Stimulated activated CD4-positive, alpha-beta T cell treated with anti-CD3 and anti-CD28 coated beads, Interleukin-4, amount 100 ng/mL, for 48 hours (primary cell): ENCODE results near the gene UBR7.
A peak's percentile ranks its signal among the peaks of the same experiment; 100 is the strongest.
"Not testable (repeated sequence)": the region's sequence is repeated elsewhere in the genome, so short reads cannot be mapped to it uniquely, and the experiment has no call there.

ENCODE experiments used
- DNase-seq, 2 donors: peaks; one replicate each; pipeline ENCODE4 v3.0.0-alpha.2; 2020; ENCODE audit warnings: low read depth in 2 of 2

The UBR7 gene, protein sequence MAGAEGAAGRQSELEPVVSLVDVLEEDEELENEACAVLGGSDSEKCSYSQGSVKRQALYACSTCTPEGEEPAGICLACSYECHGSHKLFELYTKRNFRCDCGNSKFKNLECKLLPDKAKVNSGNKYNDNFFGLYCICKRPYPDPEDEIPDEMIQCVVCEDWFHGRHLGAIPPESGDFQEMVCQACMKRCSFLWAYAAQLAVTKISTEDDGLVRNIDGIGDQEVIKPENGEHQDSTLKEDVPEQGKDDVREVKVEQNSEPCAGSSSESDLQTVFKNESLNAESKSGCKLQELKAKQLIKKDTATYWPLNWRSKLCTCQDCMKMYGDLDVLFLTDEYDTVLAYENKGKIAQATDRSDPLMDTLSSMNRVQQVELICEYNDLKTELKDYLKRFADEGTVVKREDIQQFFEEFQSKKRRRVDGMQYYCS

DNA sequence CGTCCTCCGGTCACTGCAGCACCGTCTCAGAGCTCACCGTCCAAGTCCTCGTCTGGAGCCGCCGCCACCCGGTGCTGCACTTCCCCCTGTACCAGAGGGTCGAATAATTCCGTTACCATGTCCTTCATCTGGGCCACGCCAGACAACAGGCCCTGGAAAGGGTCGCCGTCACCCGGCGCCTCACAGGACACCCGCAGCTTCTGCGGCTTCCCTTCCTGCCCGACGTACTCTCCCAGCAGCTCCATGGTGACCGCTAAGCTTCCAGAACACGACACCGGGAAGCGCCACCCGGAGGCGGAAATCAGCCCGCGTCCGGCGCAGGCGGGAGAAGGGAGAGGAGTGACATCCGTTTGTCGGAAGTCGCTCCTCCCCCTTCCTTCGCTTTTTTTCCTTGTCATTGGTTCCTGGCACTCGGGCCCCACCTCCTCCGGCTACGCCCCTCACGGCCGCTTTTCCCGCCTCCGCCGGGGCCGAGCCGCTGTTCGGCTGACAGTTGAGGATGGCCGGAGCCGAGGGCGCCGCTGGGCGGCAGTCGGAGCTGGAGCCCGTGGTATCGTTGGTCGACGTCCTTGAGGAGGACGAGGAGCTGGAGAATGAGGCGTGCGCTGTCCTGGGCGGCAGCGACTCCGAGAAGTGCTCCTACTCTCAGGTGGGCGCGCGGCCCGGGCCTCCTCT lies at the start of gene UBR7, which contains the start of gene GON7:
UBR7 (plus strand) TSS at position 464 of the 675 bp plus-strand sequence; CDS start at position 500, 36 bp downstream.
GON7 (minus strand) TSS at position 273 of the 675 bp plus-strand sequence; CDS start at position 245, 28 bp downstream.
- peak; percentile 74 to 91 for DNase-seq

DNA sequence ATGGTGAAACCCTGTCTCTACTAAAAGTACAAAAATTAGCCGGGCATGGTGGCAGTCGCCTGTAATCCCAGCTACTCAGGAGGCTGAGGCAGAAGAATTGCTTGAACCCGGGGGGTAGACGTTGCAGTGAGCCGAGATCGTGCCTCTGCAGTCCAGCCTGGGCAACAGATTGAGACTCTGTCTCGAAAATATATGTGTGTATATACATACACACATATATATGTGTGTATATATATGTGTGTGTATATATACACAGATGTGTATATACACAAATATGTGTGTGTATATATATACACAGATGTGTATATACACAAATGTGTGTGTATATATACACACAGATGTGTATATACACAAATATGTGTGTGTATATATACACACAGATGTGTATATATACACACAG lies 48.7 kb upstream of the UBR7 start:
- not testable (repeated sequence) for DNase-seq

DNA sequence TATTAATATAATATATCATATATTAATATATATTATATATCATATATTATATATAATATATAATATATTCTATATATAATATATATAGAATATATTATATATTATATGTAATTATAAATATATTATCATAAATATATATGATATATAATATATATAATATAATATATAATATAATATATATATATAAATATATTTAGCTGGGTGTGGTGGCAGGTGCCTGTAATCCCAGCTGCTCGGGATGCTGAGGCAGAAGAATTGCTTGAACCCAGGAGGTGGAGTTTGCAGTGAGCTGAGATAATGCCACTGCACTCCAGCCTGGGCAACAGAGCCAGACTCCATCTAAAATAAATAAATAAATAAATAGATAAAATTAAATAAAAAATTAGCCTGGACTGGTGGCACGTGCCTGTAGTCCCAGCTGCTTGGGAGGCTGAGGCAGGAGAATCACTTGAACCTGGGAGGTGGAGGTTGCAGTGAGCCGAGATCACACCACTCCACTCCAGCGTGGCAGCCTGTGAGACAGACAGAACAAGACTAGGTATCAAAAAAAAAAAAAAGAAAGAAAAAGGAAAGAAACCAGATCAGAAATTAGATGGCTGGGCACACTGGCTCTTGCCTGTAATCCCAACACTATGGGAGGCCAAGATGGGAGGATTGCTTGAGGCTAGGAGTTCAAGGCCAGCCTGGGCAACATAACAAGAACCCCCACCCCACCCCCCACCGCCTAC lies 47.3 kb upstream of the UBR7 start:
- DNase-seq, result not testable (repeated sequence)

DNA sequence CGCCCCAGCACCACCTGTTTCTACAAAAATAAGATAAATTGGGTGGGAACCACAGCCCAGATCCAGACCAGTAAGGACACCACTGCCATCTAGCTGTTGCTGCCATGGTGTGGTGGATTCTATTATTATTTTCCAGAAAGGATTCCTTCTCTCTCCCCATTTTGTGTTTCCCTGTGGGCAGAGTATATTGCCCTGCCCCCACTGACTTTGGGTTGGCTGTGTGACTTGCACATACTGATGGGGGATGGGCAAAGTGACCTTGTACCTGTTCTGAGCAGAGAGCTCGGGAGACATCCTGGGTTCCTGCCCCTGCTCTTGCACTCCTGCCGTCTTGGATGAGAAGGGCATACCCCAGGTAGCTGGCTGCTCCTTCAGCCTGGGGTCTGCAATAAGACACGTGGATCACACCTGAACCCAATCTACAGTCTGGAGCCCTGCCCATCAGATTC lies 46.7 kb upstream of the UBR7 start:
- DNase-seq, result no peak

DNA sequence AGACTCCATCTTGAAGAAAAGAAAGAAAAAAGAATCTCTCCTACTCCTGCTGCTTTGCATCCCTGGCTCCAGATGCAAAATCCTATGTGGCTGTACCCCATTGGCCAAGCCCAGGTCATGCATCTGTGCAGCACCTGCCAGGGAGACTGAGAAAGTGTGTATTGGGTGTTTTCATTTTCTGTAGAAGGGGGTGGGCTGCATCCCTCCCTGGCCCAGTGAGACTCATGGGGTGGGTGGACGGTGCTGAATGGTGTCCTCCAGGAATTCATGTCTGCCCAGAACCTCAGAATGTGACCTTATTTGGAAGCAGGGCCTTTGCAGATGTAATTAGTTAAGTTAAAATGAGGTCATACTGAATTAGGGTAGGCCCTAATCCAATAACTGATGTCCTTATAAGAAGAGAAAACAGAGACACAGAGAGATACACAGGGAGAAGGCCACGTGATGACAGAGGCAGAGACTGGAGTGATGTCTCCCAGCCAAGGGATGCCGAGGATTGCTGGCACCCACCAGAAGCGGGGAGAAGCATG lies 45.6 kb upstream of the UBR7 start:
- no peak for DNase-seq

DNA sequence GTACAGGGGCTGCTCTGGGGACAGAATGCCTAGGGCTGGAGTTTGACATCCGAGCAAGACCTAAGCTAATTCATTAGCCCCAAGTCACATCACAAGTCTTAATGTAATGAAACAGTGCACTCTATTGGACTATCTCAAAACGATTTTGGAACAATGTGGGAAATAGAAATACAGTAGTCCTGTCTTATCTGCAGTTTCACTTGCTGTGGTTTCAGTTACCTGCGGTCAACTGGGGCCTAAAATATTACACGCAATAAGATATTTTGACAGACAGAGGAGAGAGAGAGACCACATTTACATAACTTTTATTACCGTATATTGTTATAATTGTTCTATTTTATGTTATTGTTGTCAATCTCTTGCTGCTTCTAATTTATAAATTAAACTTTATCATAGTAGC lies 43.5 kb upstream of the UBR7 start:
- no peak for DNase-seq

DNA sequence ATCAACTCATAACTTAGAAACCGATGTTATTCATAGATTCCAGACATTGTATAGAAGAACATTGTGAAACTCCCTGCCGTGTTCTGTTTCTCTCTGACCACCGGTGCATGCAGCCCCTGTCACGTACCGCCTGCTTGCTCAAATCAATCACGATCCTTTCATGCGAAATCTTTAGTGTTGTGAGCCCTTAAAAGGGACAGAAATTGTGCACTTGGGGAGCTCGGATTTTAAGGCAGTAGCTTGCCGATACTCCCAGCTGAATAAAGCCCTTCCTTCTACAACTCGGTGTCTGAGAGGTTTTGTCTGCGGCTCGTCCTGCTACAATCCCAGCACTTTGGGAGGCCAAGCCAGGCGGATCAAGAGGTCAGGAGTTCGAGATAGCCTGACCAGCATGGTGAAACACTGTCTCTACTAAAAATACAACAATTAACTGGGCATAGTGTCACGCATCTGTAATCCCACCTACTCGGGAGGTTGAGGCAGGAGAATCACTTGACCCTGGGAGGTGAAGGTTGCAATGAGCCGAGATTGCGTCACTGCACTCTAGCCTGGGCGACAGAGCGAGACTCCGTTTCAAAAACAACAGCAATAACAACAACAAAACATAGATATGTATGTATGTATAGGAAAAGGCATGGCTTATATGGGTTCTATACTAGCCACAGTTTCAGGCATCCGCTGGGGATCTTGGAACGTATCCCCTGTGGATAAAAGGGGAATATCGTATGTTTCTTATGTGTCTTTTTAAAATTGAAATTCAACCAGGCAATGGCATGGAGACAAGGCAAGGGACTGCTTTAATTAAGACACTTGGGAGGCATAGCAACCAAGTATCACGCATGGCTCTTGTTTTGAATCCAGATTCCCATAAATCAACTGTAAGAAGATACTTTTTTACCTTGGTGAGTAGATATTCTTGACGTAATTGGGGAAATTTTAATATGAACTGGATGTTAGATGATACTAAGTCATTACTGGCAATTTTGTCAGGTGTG lies 41.5 kb upstream of the UBR7 start:
- not testable (repeated sequence) for DNase-seq

DNA sequence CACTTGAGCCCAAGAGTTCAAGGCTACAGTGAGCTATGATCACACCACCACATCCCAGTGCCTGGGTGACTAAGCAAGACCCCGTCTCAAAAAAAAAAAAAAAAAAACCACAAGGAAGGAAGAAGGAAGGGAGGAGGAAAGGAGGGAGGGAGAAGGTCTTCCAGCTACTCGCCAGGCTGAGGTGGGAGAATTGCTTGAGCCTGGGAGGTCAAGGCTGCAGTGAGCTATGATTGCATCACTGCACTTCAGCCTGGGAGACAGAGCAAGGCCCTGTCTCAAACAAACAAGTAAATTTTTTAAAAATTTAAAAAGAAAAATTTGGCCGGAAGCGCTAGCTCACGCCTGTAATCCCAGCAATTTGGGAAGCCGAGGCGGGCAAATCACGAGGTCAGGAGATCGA lies 38.4 kb upstream of the UBR7 start:
- not testable (repeated sequence) for DNase-seq

DNA sequence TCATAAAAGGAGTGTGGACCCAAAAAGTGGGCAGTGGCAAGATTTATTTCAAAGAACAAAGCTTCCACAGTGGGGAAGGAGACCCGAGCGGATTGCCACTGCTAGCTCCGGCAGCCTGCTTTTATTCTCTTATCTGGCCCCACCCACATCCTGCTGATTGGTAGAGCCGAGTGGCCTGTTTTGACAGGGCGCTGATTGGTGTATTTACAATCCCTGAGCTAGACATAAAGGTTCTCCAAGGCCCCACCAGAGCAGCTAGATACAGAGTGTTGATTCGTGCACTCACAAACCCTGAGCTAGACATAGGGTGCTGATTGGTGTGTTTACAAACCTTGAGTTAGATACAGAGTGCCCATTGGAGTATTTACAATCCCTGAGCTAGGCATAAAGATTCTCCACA lies 37.4 kb upstream of the UBR7 start:
- not testable (repeated sequence) for DNase-seq

DNA sequence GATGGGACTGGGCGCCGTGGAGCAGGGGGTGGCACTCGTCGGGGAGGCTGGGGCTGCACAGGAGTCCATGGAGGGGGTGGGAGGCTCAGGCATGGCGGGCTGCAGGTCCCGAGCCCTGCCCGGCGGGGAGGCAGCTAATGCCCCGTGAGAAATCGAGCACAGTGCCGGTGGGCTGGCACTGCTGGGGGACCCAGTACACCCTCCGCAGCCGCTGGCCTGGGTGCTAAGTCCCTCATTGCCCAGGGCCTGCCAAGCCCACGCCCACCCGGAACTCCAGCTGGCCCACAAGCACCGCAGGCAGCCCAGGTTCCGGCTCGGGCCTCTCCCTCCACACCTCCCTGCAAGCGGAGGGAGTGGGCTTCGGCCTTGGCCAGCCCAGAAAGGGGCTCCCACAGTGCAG lies 36.9 kb upstream of the UBR7 start:
- not testable (repeated sequence) for DNase-seq

DNA sequence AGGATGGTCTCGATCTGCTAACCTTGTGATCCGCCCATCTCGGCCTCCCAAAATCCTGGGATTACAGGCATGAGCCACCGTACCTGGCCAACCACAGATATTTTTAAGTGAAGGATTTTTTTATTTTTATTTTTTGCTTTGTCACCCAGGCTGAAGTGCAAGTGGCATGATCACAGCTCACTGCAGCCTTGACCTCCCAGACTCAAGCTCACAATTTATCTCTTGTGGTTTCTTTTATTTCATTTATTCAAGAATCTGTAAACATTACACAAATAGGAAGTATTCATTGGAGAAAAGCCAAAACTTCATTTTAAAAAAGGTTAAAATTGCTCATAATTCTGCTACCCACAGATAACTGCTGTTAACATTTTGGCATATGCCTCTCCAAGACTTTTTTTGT lies 35.7 kb upstream of the UBR7 start:
- DNase-seq, result no peak

DNA sequence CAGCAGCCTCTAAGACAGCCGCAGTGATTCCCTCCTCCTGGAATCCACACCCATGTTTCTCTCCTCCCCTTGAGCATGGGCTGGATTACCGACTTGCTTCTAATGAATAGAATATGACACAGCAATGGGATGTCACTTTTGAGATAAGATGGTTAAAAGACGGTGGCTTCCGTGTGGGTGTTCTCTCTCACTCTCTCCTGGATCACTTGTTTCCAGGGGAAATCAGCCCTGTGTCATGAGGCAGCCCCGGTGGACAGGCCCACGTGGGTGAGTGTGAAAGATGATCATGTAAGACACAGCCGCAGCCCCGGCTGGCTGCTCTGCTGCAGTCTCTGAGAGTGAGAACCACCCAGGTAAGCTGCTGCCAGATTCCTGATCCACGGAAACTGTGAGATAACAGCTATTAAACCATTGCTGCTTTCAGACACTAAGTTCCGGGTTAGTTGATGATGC lies 33.1 kb upstream of the UBR7 start:
- DNase-seq, result no peak

DNA sequence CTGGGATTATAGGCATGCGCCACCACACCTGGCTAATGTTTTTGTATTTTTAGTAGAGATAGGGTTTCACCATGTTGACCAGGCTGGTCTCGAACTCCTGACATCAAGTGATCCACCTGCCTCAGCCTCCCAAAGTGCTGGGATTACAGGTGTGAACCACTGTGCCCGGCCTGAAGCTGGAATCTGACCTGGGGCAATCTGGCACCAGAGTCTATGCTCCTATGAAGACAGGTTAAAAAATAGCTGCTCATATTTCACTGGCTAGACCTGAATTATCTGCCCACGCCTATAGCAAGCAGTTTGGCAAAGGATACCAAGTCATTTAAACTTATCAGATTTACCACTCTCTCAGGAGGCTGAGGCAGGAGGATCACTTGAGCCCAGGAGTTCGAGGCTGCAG lies 32.3 kb upstream of the UBR7 start:
- DNase-seq, result not testable (repeated sequence)

DNA sequence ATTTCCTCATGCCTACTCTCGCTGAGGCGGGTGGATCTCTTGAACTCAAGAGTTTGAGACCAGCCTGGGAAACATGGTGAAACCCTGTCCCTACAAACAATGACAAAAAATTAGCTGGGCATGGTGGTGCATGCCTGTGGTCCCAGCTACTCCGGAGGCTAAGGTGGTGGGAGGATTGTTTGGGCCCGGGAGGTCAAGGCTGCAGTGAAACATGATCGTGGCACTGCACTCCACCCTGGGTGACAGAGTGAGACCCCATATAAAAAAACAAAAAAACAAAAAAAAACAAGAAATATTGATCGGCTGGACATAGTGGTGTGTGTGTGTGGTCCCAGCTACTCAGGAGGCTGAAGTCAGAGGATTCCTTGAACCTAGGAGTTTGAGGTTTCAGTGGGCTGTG lies 31.6 kb upstream of the UBR7 start:
- DNase-seq, result no peak

DNA sequence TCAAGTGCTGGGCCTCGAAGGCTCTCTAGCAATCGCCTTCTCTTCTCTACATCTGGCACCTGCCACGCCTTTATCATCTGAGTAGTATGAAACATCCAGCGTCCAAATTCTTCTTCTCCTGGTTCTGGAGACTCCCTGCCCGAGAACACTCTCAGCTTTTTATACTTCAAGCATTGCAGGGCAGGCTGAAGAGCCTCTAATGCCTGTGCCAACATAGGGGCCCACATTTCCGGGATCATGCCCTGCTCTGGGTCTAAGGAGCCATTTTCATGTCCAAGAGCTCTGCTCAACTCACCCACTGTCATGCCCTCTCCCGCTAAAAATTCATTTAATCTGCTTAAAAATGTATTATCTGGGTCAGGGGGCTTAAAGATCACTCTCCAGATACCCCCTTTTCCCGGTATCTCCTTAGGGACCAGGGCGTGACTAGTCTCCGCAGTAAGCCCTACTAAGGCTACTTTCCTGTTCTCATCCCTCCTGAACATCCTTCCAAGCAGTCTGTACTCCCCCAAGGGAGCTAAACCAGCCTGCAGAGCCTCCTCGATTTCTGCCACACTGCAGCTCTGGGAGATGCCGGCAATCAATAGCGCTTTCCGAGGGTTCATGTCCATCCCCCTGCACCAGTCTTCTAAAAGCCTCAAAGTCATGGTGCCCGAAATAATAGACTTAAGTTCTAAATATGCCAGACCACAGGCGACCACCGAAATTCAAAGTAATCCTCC lies 23.3 kb upstream of the UBR7 start:
- no peak for DNase-seq

DNA sequence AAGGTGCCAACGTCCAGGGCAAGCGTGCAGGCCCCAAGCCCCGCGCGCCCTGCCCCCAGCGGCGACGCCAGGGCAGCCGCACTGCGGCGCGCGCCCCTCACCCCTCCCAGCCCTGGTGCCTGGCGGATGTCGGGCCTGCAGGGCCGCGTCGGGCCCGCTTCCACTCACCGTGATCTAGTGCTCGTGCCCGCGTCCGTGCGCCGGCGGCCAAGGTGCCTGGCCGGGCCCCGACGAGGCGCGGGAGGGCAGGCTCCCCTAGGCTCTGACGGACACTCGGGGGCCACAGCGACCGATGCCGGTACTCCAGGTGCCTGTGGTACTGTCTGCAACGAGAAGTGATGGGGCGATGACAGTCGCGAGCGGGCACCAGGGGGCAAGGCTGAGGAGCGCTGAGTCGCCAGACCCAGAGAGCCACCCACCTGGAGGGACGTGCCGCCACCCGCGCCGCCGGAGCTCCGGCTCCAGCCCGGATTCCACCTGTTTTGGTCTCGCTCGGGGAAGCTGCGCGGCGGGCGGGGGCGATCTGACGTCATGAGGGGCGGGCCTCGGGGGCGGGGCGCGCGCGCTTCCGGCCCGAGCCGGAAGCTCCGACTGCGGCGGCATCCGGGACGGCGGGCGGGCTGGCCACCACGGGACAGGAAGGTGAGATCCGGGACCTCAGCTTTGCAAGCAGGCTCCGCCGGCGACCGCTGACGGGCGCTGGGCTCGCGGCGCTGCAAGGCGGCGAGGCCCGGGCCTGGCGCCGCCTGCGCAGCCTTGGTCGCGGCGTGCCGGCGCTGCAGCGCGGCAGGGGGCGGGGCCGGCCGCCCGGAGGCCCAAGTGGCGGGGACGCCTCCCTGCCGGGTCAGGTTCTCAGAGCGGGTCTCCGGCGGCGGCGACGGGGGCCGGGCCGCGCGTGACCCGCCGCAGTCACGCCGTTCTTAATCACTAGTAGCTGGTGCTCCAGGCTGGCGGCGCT lies 22.4 kb upstream of the UBR7 start, which contains the start of the genes LYSET and MOAP1:
LYSET (plus strand) TSS at position 927 of the 958 bp plus-strand sequence. CDS start 89 bp downstream, outside the sequence.
MOAP1 (minus strand) TSS at position 507 of the 958 bp plus-strand sequence. CDS start 655 bp downstream, outside the sequence.
- peak; percentile 83 to 85 for DNase-seq

DNA sequence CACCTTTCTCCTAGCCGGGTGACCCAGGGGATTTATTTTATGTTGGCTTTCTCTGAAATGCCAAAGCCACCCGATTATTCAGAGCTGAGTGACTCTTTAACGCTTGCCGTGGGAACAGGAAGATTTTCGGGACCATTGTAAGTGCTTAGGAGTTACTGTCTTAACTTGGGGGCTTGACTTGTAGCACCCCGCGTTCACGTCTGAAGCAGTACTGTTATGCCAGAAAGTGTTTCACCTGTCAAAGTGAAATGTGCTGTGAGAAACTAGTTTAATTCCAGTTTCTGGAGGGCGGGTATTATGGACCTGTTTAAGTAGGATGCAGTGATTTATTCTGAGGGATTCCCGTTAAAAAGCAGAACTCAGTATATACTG lies 21.7 kb upstream of the UBR7 start:
- DNase-seq, result no peak

DNA sequence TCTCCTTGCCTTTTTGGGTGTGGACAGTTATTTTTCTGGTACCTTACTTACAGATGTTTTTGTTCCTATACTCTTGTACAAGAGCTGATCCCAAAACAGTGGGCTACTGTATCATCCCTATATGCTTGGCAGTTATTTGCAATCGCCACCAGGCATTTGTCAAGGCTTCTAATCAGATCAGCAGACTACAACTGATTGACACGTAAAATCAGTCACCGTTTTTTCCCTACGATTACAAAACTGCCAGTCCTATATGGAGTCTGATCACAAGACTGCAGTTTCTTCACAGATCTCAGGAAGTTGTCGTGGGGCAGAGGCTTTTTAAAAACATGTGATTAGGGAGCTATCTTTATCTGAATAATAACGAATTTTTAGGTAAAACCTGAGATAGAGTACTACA lies 20.6 kb upstream of the UBR7 start:
- DNase-seq, result no peak

DNA sequence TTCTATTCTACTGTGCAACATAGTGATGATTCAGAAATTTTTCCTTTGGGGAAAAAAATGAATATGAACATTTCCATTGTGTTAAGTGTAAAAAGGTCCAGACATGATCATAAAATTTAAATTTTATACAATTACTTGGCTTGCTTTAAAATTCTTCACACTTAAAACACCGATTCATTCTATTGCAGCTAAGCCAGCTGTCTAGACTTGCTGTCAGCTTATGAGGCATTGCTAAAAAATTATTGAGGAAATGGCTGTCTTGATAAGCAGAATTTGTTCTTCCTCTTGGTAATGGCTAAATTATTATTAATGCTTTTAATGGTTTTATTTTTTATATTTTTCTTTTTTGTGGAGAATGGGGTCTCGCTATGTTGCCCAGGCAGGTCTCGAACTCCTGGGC lies 20.1 kb upstream of the UBR7 start:
- DNase-seq, result no peak
